22Rv1 (cell line): ENCODE measurements around the gene POU2AF2.
"Not testable (repeated sequence)": the region's sequence is repeated elsewhere in the genome, so short reads cannot be mapped to it uniquely, and the experiment has no call there.

Experiments
- H3K27ac ChIP-seq: fragments of 450-650 bp; 2 replicates; pipeline ENCODE4 v1.5.1; 2017
- ZFX ChIP-seq: fragments of 450-650 bp; IDR thresholded peaks from 2 replicates; pipeline ENCODE4 v1.6.1; 2017; ENCODE audit warnings: antibody characterized with exemption, borderline replicate concordance
- TF ChIP-seq, protein P1 (sequence below): fragments of 450-650 bp; IDR thresholded peaks from 2 replicates; pipeline ENCODE4 v1.5.1; 2017; ENCODE audit warnings: mild to moderate bottlenecking

Gene POU2AF2

DNA sequence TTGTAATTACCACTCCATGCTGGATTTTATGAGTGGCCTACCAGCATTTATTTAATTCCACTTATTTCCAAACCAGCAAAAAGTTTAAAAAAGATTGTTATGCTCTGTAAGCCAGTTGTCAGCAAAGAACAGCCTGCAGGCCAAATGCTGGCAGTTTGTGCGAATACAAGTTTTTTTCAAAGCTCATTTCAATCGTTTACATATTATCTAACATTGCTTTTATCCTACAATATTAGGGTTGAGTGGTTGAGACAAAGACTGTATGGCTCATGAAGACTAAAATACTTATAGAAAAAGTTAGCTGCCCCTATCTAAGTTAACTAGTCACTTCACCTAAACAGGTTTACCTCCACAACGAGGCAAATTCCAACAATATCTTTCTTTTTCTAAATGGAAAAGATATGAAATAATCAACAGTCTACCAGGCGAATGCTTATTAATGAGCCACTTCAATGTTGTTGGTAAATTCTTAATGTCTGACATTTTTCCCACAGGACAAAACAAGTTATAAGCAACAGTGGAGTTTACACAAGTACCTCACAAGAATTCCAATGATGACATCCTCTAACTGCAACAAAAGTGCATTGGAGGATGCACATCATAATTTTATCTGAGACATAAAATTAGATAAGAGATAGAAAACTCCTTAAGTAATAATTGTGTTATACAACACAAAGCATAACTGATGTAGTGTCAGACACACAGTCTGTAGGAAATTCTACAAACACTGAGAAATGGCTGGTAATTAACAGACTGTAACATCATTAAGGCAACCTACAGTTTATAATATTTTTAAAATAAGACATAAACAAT, 35.8 kb upstream of the POU2AF2 start:
- no peak for TF ChIP-seq ZFX
- TF ChIP-seq, protein P1, sequence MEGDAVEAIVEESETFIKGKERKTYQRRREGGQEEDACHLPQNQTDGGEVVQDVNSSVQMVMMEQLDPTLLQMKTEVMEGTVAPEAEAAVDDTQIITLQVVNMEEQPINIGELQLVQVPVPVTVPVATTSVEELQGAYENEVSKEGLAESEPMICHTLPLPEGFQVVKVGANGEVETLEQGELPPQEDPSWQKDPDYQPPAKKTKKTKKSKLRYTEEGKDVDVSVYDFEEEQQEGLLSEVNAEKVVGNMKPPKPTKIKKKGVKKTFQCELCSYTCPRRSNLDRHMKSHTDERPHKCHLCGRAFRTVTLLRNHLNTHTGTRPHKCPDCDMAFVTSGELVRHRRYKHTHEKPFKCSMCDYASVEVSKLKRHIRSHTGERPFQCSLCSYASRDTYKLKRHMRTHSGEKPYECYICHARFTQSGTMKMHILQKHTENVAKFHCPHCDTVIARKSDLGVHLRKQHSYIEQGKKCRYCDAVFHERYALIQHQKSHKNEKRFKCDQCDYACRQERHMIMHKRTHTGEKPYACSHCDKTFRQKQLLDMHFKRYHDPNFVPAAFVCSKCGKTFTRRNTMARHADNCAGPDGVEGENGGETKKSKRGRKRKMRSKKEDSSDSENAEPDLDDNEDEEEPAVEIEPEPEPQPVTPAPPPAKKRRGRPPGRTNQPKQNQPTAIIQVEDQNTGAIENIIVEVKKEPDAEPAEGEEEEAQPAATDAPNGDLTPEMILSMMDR = no peak

DNA sequence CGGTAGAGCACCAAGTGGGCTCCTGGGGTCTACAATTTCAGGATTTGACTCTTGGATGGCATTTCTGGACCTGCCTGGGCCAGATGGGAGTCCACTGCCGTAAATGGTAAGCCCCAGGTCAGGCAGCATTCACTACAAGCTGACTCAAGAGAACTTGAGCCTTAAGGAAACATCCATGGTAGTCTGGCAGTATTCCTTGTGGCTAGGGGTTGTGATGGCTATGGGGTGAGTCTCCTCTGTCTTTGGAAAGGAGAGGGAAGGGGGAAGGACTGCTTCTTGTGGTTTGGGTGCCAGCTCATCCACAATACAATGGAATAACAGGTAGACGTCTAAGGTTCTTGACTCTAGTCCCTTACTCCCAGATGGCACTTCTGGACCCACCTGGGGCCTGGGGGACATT, 32.3 kb upstream of the POU2AF2 start:
- TF ChIP-seq ZFX = no peak
- TF ChIP-seq, protein P1 = no peak
- H3K27ac ChIP-seq = no peak overlapping the region

More for the DNA sequence above, 35.8 kb upstream of the POU2AF2 start:
- H3K27ac ChIP-seq = no peak overlapping the region

DNA sequence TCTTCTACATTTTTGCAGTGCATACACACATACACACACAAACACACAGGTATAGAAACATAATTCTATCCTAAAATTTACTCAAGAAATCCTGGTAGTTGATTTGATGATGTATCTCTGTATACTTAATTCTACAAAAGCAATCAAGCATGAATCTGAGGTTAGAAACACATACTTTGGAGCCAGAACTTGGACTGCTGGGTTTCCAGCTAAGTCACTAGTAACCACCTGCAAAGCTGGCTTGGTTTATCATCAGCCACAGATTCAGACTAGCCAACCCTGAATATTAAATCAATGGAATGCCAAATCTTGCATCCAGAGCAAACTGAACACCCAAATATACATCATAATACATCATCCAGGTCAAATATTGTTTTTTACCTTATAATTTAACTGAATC, 24.8 kb upstream of the POU2AF2 start:
- no peak for TF ChIP-seq ZFX
- TF ChIP-seq, protein P1 = no peak
- no peak overlapping the region for H3K27ac ChIP-seq

DNA sequence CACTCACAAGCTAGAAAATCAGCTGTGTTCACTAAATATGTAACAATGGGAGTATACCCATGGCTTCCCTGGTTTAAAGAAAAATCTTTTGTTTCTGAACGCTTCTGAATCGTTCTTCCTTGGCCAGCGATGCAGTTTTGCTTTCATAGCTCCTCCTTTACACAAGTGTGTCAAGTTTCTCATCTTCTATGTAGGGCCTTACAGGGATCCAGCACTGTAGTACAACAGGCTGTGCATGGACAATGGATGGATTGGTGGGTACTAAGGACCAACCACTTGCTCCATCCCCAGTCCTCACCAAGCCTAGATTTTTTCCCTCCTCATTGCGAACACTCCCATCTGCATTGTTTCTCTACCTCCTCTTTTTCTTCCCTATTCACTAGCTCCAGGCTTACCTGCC, 24.3 kb upstream of the POU2AF2 start:
- TF ChIP-seq, protein P1 = no peak
- TF ChIP-seq ZFX = no peak
- H3K27ac ChIP-seq = no peak overlapping the region

DNA sequence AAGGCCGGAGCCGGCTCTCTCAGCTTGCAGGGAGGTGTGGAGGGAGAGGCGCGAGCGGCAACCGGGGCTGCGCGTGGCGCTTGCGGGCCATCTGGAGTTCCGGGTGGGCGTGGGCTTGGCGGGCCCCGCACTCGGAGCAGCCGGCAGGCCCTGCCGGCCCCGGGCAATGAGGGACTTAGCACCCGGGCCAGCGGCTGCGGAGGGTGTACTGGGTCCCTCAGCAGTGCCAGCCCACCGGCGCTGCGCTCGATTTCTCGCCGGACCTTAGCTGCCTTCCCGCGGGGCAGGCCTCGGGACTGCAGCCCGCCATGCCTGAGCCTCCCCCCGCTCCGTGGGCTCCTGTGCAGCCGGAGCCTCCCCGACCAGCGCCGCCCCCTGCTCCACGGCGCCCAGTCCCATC, 23.6 kb upstream of the POU2AF2 start:
- H3K27ac ChIP-seq = not testable (repeated sequence)

DNA sequence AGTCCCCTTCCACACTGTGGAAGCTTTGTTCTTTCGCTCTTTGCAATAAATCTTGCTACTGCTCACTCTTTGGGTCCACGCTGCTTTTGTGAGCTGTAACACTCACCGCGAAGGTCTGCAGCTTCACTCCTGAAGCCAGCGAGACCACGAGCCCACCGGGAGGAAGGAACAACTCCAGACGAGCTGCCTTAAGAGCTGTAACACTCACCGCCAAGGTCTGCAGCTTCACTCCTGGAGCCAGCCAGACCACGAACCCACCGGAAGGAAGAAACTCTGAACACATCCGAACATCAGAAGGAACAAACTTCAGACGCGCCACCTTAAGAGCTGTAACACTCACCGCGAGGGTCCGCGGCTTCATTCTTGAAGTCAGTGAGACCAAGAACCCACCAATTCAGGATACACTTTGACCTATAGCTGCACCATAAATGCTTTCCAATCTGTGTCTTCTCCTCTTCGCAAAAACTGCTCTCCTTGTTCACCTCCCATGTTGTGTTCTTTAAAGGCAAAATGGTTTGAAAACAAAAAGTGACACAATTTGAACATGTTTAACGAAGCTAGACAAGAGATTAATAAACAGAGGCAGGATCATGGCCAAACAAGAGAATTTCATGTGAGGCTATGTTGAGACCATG, 22.6 kb upstream of the POU2AF2 start:
- H3K27ac ChIP-seq = not testable (repeated sequence)

DNA sequence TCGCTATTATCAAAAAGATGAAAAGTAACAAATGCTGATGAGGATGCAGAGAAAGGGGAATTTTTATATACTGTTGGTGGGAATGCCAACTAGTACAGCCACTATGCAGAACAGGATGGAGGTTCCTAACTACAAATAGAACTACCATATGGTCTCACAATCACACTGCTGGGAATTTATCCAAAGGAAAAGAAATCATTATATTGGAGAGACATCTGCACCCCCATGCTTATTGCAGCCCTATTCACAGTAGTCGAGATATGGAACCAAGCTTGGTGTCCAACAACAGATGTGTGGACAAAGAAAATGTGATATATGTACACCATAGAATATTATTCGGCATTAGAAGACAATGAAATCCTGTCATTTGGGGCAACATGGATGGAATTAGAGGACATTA, 19.6 kb upstream of the POU2AF2 start:
- no peak overlapping the region for H3K27ac ChIP-seq
- TF ChIP-seq, protein P1 = no peak
- no peak for TF ChIP-seq ZFX

DNA sequence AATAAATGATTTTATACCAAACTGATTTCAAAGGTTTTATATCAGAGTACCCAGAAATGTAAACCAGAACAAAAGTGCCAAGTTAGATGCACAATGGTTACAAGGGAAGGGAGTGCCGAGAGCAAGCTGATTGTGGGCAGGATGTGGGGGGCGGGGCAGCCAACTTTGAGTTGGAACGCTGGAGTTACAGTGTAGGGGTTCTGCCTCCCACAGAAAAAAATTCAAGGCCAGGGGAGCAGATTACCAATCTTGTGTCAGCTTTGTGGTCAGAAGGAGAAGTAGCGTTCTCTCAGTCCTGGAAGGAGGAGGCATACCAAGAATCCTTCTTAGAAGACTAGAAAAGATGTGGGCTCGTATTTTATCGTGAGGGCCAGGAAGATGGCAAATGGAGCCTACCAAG, 15.9 kb upstream of the POU2AF2 start:
- TF ChIP-seq, protein P1 = no peak
- no peak for TF ChIP-seq ZFX
- H3K27ac ChIP-seq = no peak overlapping the region
